Daoy (cell line): ENCODE results near the gene RAB13. TPM values are rescaled to one million over a fixed set of nuclear protein-coding genes. Genes with fewer than 3 reads are reported as not detected.
"Not testable (repeated sequence)": the region's sequence is repeated elsewhere in the genome, so short reads cannot be mapped to it uniquely, and the experiment has no call there.

Experiments
- DNase-seq: peaks from one replicate; pipeline ENCODE4 v3.0.0-alpha.2; 2015; ENCODE audit warnings: low read depth
- total RNA-seq: library from RNA; depleted of rRNA; stranded (reverse); fragments of >200 nt; shearing (Covaris generic); gene quantifications from 2 replicates; pipeline ENCODE4 v1.2.3, GENCODE V29; 2014; rRNA removed

Gene RAB13
- 56.3 and 59.5 TPM in 2 replicates for total RNA-seq

GRCh38 chr1:153985941-153986761 lies at the start of gene RAB13:
Gene RAB13, minus strand, starts transcription at chr1:153986339. Its CDS starts 103 bp downstream, at chr1:153986236.
- peak; percentile 94 for DNase-seq

- not testable (repeated sequence) for DNase-seq
Observed at GRCh38 chr1:154033697-154034096, 47.6 kb upstream of the RAB13 start.

GRCh38 chr1:154019940-154020339 lies 33.8 kb upstream of the RAB13 start:
- no peak for DNase-seq

- no peak for DNase-seq
Observed at GRCh38 chr1:154019269-154019668, 33.1 kb upstream of the RAB13 start.

- no peak for DNase-seq
Observed at GRCh38 chr1:154014154-154014907, 28.2 kb upstream of the RAB13 start.

GRCh38 chr1:154012543-154012942 lies 26.4 kb upstream of the RAB13 start:
- not testable (repeated sequence) for DNase-seq

GRCh38 chr1:154012129-154012528 lies 26.0 kb upstream of the RAB13 start:
- DNase-seq, result no peak

GRCh38 chr1:154006136-154006535 lies 20.0 kb upstream of the RAB13 start:
- DNase-seq, result peak; percentile 29

- no peak for DNase-seq
Observed at GRCh38 chr1:154000420-154000819, 14.3 kb upstream of the RAB13 start.

- not testable (repeated sequence) for DNase-seq
Observed at GRCh38 chr1:153996882-153997281, 10.7 kb upstream of the RAB13 start.

- no peak for DNase-seq
Observed at GRCh38 chr1:153995640-153996039, 9.5 kb upstream of the RAB13 start.

GRCh38 chr1:153995202-153995601 lies 9.1 kb upstream of the RAB13 start:
- DNase-seq, result no peak

- no peak for DNase-seq
Observed at GRCh38 chr1:153991806-153992205, 5.7 kb upstream of the RAB13 start.

GRCh38 chr1:153991151-153991630 lies 5.1 kb upstream of the RAB13 start:
- no peak for DNase-seq

GRCh38 chr1:153990468-153991150 lies 4.5 kb upstream of the RAB13 start, which contains the start of gene RPS27:
Gene RPS27, plus strand, starts transcription at chr1:153990762. Its CDS starts 35 bp downstream, at chr1:153990797.
- peak; percentile 97 for DNase-seq

- no peak for DNase-seq
Observed at GRCh38 chr1:153987621-153988020, 1.5 kb upstream of the RAB13 start.

GRCh38 chr1:153985341-153985912 lies 712 bp downstream of the RAB13 start:
- peak; percentile 88 for DNase-seq

- no peak for DNase-seq
Observed at GRCh38 chr1:153984123-153984894, 1.8 kb downstream of the RAB13 start.

GRCh38 chr1:153981735-153982134 lies 4.4 kb downstream of the RAB13 start:
- DNase-seq, result not testable (repeated sequence)

GRCh38 chr1:153979091-153979490 lies 7.0 kb downstream of the RAB13 start:
- not testable (repeated sequence) for DNase-seq
